Endothelial cell (in vitro differentiated cells): Measurements from ENCODE around the gene RHOG. TPM values are rescaled to one million over a fixed set of nuclear protein-coding genes. Genes with fewer than 3 reads are reported as not detected.
"Not testable (repeated sequence)": the region's sequence is repeated elsewhere in the genome, so short reads cannot be mapped to it uniquely, and the experiment has no call there.

Experiments
- DNase-seq: peaks from one replicate; pipeline ENCODE4 v3.0.0; 2021; ENCODE audit warnings: low spot score
- H3K27ac Mint-ChIP-seq: one replicate; pipeline ENCODE4 v1.8.0; 2021; ENCODE audit warnings: mixed read lengths, inconsistent platforms; ENCODE audit not compliant: unreplicated experiment
- H3K27me3 Mint-ChIP-seq: one replicate; pipeline ENCODE4 v1.8.0; 2021; ENCODE audit warnings: mild to moderate bottlenecking, moderate library complexity, mixed read lengths, inconsistent platforms; ENCODE audit not compliant: unreplicated experiment
- H3K36me3 Mint-ChIP-seq: one replicate; pipeline ENCODE4 v1.8.0; 2021; ENCODE audit warnings: mild to moderate bottlenecking, low read depth, mixed read lengths, inconsistent platforms; ENCODE audit not compliant: unreplicated experiment
- H3K4me1 Mint-ChIP-seq: one replicate; pipeline ENCODE4 v1.8.0; 2021; ENCODE audit warnings: mild to moderate bottlenecking, mixed read lengths, inconsistent platforms; ENCODE audit not compliant: unreplicated experiment
- H3K4me3 Mint-ChIP-seq: one replicate; pipeline ENCODE4 v1.8.0; 2021; ENCODE audit warnings: mild to moderate bottlenecking, mixed read lengths, inconsistent platforms; ENCODE audit not compliant: unreplicated experiment
- H3K9me3 Mint-ChIP-seq: one replicate; pipeline ENCODE4 v1.8.0; 2021; ENCODE audit warnings: mixed read lengths, inconsistent platforms; ENCODE audit not compliant: unreplicated experiment
- total RNA-seq: library from RNA; stranded (reverse); fragmentation: NEBNext Ultra II Directional; extraction: Animal tissue kit (Norgen Biotek cat#: 25700); gene quantifications from one replicate; pipeline ENCODE4 v1.2.1, GENCODE V29; 2021; ENCODE audit not compliant: unreplicated experiment
- TF ChIP-seq, protein P1 (sequence below): fragments of 200-600 bp; sonication (generic); IDR thresholded peaks from one replicate; pipeline ENCODE4 v1.5.0; 2021; ENCODE audit warnings: antibody characterized with exemption; ENCODE audit not compliant: unreplicated experiment

Gene RHOG
- total RNA-seq, 1 donor from 2014 or later, result 76.5 TPM

DNA sequence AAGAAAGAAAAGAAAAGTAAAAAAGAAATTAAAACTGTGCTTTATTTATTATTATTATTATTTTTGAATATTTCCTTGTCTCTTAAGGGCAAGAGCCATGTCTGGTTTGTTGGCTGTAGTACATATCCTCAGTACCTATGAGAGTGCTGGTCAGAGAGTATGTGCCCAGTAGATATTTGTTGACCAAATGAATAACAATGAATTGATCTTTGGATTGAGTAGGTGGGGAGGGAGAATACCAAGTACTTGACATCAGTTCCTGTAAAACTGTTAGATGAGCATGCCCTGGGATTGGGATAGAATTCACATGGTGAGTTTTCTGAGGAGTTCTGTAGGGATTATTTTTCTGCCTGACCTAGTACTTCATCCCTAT lies 26.1 kb upstream of the RHOG start:
- Mint-ChIP-seq H3K36me3 (no peaks in the 10 kb centered on the region), H3K9me3 (no peaks in the 10 kb centered on the region), H3K4me1 (peaks cover 15% of the 10 kb centered on the region), H3K4me3 (no peak overlapping the region), H3K27ac (no peak overlapping the region), H3K27me3 (peaks cover 2% of the 10 kb centered on the region)
- TF ChIP-seq, protein P1, sequence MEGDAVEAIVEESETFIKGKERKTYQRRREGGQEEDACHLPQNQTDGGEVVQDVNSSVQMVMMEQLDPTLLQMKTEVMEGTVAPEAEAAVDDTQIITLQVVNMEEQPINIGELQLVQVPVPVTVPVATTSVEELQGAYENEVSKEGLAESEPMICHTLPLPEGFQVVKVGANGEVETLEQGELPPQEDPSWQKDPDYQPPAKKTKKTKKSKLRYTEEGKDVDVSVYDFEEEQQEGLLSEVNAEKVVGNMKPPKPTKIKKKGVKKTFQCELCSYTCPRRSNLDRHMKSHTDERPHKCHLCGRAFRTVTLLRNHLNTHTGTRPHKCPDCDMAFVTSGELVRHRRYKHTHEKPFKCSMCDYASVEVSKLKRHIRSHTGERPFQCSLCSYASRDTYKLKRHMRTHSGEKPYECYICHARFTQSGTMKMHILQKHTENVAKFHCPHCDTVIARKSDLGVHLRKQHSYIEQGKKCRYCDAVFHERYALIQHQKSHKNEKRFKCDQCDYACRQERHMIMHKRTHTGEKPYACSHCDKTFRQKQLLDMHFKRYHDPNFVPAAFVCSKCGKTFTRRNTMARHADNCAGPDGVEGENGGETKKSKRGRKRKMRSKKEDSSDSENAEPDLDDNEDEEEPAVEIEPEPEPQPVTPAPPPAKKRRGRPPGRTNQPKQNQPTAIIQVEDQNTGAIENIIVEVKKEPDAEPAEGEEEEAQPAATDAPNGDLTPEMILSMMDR, result no peak
- no peak for DNase-seq

DNA sequence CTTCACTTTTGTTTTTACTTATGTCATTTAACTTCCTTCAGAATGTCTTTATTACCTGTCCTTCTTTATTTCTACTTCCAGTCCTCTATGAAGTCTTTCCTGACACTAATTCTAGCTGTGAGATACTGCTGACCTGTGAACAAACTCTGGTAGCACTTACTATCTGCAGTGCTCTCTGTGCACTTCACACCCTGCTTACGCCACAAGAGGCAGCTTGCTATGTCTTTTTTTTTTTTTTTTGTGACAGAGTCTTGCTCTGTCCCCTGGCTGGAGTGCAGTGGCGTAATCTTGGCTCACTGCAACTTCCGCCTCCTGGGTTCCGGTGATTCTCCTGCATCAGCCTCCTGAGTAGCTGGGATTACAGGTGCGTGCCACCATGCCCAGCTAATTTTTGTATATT lies 25.4 kb upstream of the RHOG start:
- peaks cover 2% of the 10 kb centered on the region for H3K27me3 Mint-ChIP-seq
- peaks cover 21% of the 10 kb centered on the region for H3K4me1 Mint-ChIP-seq
- no peak overlapping the region for H3K4me3 Mint-ChIP-seq
- peak overlapping the region; percentile 49 for H3K27ac Mint-ChIP-seq
- H3K36me3 Mint-ChIP-seq, result no peaks in the 10 kb centered on the region
- TF ChIP-seq, protein P1, result no peak
- H3K9me3 Mint-ChIP-seq, result no peaks in the 10 kb centered on the region
- DNase-seq, result no peak

DNA sequence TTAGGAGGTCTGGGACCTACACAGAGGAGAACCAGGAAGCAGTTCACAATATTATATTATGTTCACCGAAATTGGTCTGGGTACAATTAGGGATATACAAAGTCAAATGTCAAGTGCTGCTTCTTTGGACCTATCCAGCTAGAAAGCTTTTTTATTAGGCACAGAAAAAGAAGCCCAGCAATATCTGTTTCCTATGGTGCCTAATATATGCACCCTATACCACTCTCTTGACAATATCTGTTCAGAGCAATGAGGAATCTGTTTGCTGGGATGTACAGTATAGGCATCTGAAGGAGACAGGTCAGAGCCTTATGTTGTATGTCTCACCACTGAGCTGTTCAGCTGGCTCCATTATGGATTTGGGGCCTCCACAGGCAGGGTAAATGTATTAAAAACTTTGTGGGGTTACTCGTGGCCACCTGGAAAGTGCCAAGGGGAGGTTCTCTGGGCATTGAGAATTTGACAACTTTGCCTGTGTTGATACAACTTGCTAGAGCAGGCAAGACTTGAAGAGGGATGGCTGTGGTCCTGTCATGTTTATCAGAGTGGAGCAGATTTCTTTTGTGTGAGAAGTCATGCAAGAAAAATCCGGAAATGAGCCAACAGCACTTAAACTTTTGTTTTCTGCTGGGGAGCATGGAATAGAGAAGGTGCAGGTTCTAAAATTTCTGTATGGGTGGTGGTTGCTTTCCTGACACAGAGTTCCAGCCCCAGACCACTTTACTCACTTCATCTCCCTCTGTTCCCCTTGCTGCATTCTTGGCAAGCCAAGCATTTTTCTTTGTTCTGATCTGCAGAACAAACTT lies 24.8 kb upstream of the RHOG start:
- Mint-ChIP-seq H3K27ac (peak overlapping the region; percentile 49), H3K27me3 (peaks cover 4% of the 10 kb centered on the region), H3K4me1 (peaks cover 25% of the 10 kb centered on the region), H3K4me3 (no peak overlapping the region), H3K36me3 (peaks cover 4% of the 10 kb centered on the region), H3K9me3 (no peaks in the 10 kb centered on the region)
- DNase-seq, result no peak
- TF ChIP-seq, protein P1, result no peak

DNA sequence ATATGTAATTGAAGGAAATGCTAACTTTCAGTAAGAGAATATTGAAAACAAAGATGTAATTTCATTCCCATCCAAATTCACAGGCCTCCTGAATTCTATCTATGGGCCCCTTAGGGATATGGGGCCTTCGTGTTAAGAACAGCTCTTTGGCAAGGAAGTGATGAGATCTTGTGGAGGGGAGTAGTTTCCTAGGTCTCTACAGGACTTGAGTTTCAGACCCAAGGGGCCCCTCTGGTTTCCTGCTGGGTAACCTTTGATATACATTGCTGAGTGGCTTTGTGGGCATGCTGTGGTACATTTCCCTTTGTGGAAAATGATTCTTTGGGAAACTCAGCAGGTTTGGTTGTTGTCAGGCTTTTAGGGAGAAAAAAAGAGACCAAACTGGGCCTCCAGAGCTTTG lies 20.9 kb upstream of the RHOG start:
- H3K9me3 Mint-ChIP-seq, result no peaks in the 10 kb centered on the region
- peak overlapping the region; percentile 77 for H3K27ac Mint-ChIP-seq
- peaks cover 36% of the 10 kb centered on the region for H3K4me1 Mint-ChIP-seq
- peaks cover 4% of the 10 kb centered on the region for H3K27me3 Mint-ChIP-seq
- DNase-seq, result no peak
- H3K36me3 Mint-ChIP-seq, result peaks cover 4% of the 10 kb centered on the region
- TF ChIP-seq, protein P1, result no peak
- H3K4me3 Mint-ChIP-seq, result no peak overlapping the region

DNA sequence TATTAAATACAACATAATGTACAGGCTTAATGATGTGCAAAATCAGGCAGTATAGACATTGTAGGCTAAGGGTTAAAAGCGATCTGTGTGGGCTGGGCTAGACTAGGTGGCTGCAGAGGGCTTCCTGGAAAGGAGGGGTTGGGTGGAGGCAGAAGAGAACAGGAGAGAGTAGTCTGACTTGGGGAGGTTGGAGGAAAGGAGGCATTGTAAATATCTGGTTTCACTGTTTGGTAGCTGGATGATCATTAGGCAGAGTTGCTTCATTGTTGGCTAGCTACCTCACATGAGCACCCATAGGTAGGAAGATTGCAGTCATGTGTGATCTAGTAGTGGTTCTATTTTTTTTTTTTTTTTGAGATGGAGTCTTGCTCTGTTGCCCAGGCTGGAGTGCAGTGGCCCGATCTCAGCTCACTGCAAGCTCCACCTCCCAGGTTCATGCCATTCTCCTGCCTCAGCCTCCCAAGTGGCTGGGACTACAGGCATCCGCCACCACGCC lies 20.2 kb upstream of the RHOG start:
- not testable (repeated sequence) for H3K36me3 Mint-ChIP-seq, H3K27me3 Mint-ChIP-seq, H3K9me3 Mint-ChIP-seq, DNase-seq
- Mint-ChIP-seq H3K27ac (peak overlapping the region; percentile 43), H3K4me3 (peak overlapping the region; percentile 48), H3K4me1 (peaks cover 40% of the 10 kb centered on the region)
